Measurements from ENCODE around the gene IGFBP5.

Gene IGFBP5

DNA sequence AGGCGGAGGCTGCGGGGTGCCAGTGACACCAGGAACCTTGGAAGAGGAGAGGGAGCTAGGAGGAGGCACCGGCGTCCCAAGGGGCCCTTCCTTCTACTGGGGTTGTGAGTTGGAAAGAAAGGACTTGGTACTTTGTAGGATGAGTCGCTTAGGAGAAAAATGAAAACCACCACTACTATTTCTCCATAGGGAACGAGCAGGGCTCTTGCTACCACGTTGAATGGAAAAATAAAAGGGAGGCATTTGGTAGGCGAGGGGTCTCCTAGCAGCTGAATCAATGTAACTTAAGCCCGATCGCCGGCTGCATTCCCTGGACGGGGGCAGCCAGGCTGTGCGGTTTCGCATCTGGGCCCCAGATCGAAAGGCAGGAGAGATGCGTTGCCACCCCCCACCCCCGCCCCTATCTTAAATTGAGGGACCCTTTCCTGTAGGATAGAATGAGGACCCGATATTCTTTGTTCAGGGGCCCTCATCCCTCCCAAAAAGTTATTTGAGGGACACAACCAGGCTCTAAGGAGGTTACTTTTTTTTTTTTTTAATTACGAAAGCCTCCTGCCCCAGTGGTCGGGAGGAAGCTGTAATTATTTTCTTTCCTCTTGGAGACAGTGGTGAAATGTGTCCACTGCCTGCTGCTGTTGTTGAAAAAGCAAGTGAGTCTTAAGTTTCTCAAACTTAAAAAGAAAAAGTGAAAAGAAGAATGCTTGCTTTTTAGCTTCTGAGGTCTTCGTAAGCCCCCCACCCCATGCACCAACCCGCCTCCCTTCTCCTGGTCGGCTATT, 60.8 kb downstream of the IGFBP5 start:
- no peak overlapping the region for H3K27ac ChIP-seq (ENCODE audit: low read length)

DNA sequence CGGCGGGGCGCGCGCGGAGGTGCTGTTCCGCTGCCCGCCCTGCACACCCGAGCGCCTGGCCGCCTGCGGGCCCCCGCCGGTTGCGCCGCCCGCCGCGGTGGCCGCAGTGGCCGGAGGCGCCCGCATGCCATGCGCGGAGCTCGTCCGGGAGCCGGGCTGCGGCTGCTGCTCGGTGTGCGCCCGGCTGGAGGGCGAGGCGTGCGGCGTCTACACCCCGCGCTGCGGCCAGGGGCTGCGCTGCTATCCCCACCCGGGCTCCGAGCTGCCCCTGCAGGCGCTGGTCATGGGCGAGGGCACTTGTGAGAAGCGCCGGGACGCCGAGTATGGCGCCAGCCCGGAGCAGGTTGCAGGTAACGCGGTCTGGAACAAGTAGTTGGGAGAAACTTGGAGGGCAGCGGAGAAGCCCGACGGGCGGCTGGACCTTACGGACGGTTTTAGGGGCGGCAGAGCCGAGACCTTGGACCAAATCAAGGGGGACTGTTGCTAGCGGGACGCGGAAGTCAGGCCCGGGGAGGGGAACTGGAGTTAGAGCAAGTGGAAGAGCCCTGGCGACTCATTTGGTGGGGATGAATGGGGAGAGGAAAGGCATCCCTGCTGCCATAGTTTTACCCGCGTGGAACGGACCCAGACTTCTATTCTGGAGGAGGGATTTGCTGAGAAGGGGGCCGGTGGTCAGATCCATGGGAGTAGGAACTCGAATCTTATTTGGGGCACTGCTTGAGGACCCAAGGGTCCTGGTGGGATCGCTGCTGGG, 61.6 kb downstream of the IGFBP5 start:
- no peaks in the 10 kb centered on the region for H3K9me3 ChIP-seq (ENCODE audit: control insufficient read depth, insufficient read depth, low read length)
- DNase-seq (ENCODE audit: low read depth, low spot score): no peak
- H3K4me1 ChIP-seq (ENCODE audit: control insufficient read depth, insufficient read depth, low read length): peaks cover 5% of the 10 kb centered on the region
- peak overlapping the region; percentile 87 for H3K4me3 ChIP-seq (ENCODE audit: low read length)
- H3K36me3 ChIP-seq (ENCODE audit: control insufficient read depth, insufficient read depth, low read length): 0 out of 2 replicates have a peak, but pooled peaks cover 2% of the 10 kb centered on the region
- WGBS (ENCODE audit: insufficient coverage, insufficient read length): no CpG with 5 or more reads among the region's 71 CpGs
- no peaks in the 10 kb centered on the region for H3K27me3 ChIP-seq (ENCODE audit: control insufficient read depth, insufficient read depth, low read length)
- H3K27ac ChIP-seq (ENCODE audit: low read length): no peak overlapping the region

More for the DNA sequence above, 60.8 kb downstream of the IGFBP5 start:
- H3K4me3 ChIP-seq (ENCODE audit: low read length): peak overlapping the region; percentile 87; the same call in 1 of the 2 replicates
- no peaks in the 10 kb centered on the region for H3K27me3 ChIP-seq (ENCODE audit: control insufficient read depth, insufficient read depth, low read length)
- WGBS (ENCODE audit: insufficient coverage, insufficient read length): no CpG with 5 or more reads among the region's 23 CpGs
- H3K9me3 ChIP-seq (ENCODE audit: control insufficient read depth, insufficient read depth, low read length): no peaks in the 10 kb centered on the region
- no peak for DNase-seq (ENCODE audit: low read depth, low spot score)
- H3K4me1 ChIP-seq (ENCODE audit: control insufficient read depth, insufficient read depth, low read length): peaks cover 5% of the 10 kb centered on the region
- 0 out of 2 replicates have a peak, but pooled peaks cover 2% of the 10 kb centered on the region for H3K36me3 ChIP-seq (ENCODE audit: control insufficient read depth, insufficient read depth, low read length)

DNA sequence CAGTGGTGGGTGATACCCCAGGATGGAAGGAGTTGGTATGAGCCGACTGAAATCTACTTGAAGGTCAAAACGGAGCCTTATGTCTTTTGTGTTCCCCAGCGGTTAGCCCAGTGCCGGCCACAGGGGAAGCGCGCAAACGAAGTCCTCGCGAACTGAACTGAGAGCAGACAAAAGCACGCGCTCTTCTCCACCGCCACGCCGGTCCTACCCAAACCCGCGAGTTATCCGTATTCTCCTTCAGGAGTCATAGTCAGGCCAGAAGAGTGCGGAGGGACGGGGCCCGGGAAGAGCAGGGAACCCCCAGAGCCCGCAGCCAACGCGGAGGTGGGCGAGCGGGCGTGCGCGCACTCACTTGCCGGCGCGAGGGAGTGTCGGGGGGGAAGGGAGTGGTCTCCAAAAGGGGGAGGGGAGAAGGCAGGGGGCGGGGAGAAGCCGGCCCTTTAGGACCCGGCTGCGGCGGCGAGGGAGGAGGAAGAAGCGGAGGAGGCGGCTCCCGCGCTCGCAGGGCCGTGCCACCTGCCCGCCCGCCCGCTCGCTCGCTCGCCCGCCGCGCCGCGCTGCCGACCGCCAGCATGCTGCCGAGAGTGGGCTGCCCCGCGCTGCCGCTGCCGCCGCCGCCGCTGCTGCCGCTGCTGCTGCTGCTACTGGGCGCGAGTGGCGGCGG, 62.3 kb downstream of the IGFBP5 start, which contains the start of gene IGFBP2:
IGFBP2 (plus strand) TSS at position 469 of the 664 bp plus-strand sequence; CDS start at position 573, 104 bp downstream.
- H3K9me3 ChIP-seq (ENCODE audit: control insufficient read depth, insufficient read depth, low read length): no peaks in the 10 kb centered on the region
- H3K36me3 ChIP-seq (ENCODE audit: control insufficient read depth, insufficient read depth, low read length): 0 out of 2 replicates have a peak, but pooled peaks cover 2% of the 10 kb centered on the region
- no peak within 1 kb of the TSS for H3K27ac ChIP-seq (ENCODE audit: low read length)
- H3K27me3 ChIP-seq (ENCODE audit: control insufficient read depth, insufficient read depth, low read length): no peaks in the 10 kb centered on the region
- WGBS (ENCODE audit: insufficient coverage, insufficient read length): no CpG with 5 or more reads among the region's 70 CpGs
- peak within 1 kb of the TSS; percentile 87 for H3K4me3 ChIP-seq (ENCODE audit: low read length)
- no peak for DNase-seq (ENCODE audit: low read depth, low spot score)
- H3K4me1 ChIP-seq (ENCODE audit: control insufficient read depth, insufficient read depth, low read length): peaks cover 5% of the 10 kb centered on the region

DNA sequence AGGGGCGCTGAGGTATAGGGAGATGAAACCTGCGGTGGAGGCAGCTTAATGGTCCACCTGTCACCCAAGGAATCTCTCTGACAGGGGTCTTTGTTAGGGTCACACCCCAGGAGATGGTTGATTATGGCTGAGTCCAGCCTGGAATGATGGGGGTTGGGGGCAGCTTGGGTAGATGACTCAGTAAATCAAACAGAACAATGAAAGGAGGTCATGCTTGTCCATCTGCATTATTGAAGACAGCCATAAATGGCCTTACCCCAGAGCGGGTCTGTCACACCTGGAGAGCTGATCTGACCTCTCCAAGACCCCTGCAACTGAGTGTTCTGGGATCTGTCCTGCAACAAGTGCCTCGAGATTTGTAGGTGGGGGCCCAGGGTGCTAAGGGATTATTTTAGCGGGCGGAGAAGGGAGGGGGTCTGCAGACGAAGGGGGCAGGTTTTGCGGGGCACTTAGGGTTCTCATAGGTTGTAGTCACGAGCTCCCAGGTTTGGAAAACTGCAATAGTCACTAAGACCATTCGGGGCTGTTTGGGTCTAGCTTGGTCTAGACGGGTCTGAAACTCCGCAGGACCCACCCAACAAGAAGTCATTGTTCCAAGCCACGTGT, 62.9 kb downstream of the IGFBP5 start:
- Histone ChIP-seq H3K9me3 (ENCODE audit: control insufficient read depth, insufficient read depth, low read length) (no peaks in the 10 kb centered on the region), H3K27ac (ENCODE audit: low read length) (no peak overlapping the region), H3K36me3 (ENCODE audit: control insufficient read depth, insufficient read depth, low read length) (0 out of 2 replicates have a peak, but pooled peaks cover 2% of the 10 kb centered on the region), H3K4me3 (ENCODE audit: low read length) (peak overlapping the region; percentile 87; the same call in 1 of the 2 replicates), H3K27me3 (ENCODE audit: control insufficient read depth, insufficient read depth, low read length) (no peaks in the 10 kb centered on the region), H3K4me1 (ENCODE audit: control insufficient read depth, insufficient read depth, low read length) (peaks cover 5% of the 10 kb centered on the region)
- DNase-seq (ENCODE audit: low read depth, low spot score): no peak
- no CpG with 5 or more reads among the region's 13 CpGs for WGBS (ENCODE audit: insufficient coverage, insufficient read length)

DNA sequence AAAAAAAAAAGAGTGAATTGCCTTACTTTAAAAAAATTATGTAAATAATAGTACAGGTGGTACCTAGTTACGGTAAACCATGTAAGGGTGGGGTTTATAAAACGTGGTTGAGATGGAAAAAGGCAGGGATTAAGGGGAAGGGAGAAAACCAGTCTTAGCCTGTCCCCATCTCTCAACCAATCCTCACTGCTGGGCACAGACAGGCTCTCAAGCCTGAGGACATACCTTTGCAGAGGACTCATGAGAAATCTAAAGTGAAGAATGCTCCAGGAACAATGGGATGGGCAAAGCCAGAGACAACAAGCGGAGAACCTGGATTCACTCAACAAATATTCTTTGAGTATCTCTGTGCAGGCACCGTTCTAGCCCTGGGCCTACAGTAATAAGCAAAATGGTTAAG, 65.6 kb downstream of the IGFBP5 start:
- Histone ChIP-seq H3K36me3 (ENCODE audit: control insufficient read depth, insufficient read depth, low read length) (no peaks in the 10 kb centered on the region), H3K27ac (ENCODE audit: low read length) (no peak overlapping the region), H3K4me3 (ENCODE audit: low read length) (no peak overlapping the region), H3K27me3 (ENCODE audit: control insufficient read depth, insufficient read depth, low read length) (no peaks in the 10 kb centered on the region), H3K4me1 (ENCODE audit: control insufficient read depth, insufficient read depth, low read length) (peaks cover 2% of the 10 kb centered on the region; the same call in 1 of the 2 replicates), H3K9me3 (ENCODE audit: control insufficient read depth, insufficient read depth, low read length) (no peaks in the 10 kb centered on the region)
- no peak for DNase-seq (ENCODE audit: low read depth, low spot score)
- WGBS (ENCODE audit: insufficient coverage, insufficient read length): 100% methylated on average over 2 of the region's 4 CpGs

DNA sequence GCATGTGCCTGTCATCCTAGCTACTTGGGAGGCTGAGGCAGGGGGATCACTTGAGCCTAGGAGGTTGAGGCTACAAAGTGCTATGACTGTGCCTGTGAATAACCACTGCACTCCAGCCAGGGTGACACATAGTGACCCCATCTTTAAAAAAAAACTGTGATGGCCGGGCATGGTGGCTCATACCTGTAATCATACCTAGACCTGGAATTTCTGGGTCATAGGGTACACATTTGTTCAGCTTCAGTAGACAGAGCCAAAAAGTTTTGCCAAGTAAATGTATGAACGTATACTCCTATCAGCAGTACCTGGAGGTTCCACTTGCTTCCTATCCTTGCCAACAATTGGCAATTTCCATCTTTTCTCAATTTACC, 68.5 kb downstream of the IGFBP5 start:
- Histone ChIP-seq H3K9me3 (ENCODE audit: control insufficient read depth, insufficient read depth, low read length) (no peaks in the 10 kb centered on the region), H3K27me3 (ENCODE audit: control insufficient read depth, insufficient read depth, low read length) (no peaks in the 10 kb centered on the region), H3K4me3 (ENCODE audit: low read length) (no peak overlapping the region), H3K27ac (ENCODE audit: low read length) (no peak overlapping the region), H3K36me3 (ENCODE audit: control insufficient read depth, insufficient read depth, low read length) (no peaks in the 10 kb centered on the region), H3K4me1 (ENCODE audit: control insufficient read depth, insufficient read depth, low read length) (no peaks in the 10 kb centered on the region)
- DNase-seq (ENCODE audit: low read depth, low spot score): no peak
- WGBS (ENCODE audit: insufficient coverage, insufficient read length): no CpG with 5 or more reads among the region's 2 CpGs

DNA sequence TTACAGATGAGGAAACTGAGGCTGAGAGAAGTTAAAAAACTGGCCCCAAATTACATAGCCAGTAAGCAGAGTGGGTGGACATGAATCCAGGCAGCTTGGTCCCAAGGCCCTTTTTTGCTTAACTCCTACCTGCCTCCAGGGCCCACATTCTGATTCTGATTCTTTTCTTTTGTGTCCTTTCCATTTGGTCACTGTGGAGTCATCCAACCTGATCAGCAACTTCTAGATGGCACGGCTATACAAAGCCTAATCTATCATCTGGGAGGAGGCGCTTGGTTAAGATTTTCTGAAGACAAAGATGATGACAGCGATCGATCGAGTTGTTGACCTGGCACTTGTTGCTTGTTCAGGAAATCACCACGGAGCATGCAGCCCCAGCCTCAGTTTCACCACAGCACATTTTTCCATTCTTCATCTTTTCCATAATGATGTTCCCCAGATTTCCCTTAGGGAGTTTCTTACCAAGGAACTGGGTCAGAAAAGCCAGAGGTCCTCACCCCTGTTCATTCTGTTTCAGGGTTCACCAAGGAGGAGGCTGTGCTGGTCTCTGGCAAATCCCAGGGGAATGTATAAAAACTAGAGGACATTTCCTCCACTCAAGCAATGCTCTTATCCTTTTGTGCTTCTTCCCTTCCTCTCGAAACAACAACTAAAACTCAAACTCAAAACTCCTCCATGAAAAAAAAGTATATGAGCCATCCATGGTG, 69.0 kb downstream of the IGFBP5 start:
- Histone ChIP-seq H3K9me3 (ENCODE audit: control insufficient read depth, insufficient read depth, low read length) (no peaks in the 10 kb centered on the region), H3K4me1 (ENCODE audit: control insufficient read depth, insufficient read depth, low read length) (no peaks in the 10 kb centered on the region), H3K36me3 (ENCODE audit: control insufficient read depth, insufficient read depth, low read length) (no peaks in the 10 kb centered on the region), H3K27ac (ENCODE audit: low read length) (no peak overlapping the region), H3K27me3 (ENCODE audit: control insufficient read depth, insufficient read depth, low read length) (no peaks in the 10 kb centered on the region), H3K4me3 (ENCODE audit: low read length) (no peak overlapping the region)
- DNase-seq (ENCODE audit: low read depth, low spot score): no peak
- 100% methylated on average over 1 of the region's 7 CpGs for WGBS (ENCODE audit: insufficient coverage, insufficient read length)

DNA sequence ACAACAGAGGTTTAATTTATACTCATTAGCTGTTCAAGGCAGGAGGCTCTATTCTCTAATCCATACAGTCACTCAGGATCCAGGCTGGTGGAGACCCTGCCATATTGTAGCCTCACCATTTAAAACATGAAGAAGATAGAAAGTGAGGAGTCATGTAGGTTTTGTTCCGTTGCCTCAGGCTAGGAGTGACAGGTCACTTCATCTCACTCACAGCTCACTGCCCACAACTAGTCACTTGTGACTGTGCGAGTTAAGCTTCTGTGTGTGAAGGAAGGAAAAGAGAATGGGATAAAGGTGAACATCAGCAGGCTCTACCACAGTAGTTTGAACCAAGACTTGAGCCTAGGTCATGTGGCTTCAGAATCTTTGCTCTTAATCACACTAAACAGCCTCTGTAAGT, 71.1 kb downstream of the IGFBP5 start:
- H3K36me3 ChIP-seq (ENCODE audit: control insufficient read depth, insufficient read depth, low read length): no peaks in the 10 kb centered on the region
- no peak overlapping the region for H3K4me3 ChIP-seq (ENCODE audit: low read length)
- no peak for DNase-seq (ENCODE audit: low read depth, low spot score)
- WGBS (ENCODE audit: insufficient coverage, insufficient read length): no CpG with 5 or more reads among the region's 2 CpGs
- H3K27ac ChIP-seq (ENCODE audit: low read length): no peak overlapping the region
- no peaks in the 10 kb centered on the region for H3K9me3 ChIP-seq (ENCODE audit: control insufficient read depth, insufficient read depth, low read length)
- H3K27me3 ChIP-seq (ENCODE audit: control insufficient read depth, insufficient read depth, low read length): no peaks in the 10 kb centered on the region
- H3K4me1 ChIP-seq (ENCODE audit: control insufficient read depth, insufficient read depth, low read length): peaks cover 7% of the 10 kb centered on the region; the same call in 1 of the 2 replicates

DNA sequence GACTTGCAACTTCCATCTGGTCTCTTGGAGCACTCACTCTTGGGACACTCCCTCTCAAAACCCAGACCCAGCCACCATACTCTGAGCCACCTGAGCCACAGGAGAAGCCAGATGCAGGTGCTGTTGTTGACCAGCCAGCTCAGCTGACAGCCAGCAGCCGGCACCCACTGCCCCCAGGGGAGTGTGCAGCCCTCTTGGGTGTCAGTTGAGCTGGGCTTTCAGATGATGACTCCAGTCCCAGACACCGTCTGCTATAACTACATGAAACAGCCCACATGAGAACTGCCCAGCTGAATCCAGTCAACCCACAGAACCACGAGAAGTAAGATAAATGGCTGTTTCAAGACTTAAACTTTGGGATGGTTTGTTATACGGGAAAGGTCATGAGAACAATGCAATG, 72.8 kb downstream of the IGFBP5 start:
- H3K27me3 ChIP-seq (ENCODE audit: control insufficient read depth, insufficient read depth, low read length): no peaks in the 10 kb centered on the region
- H3K36me3 ChIP-seq (ENCODE audit: control insufficient read depth, insufficient read depth, low read length): no peaks in the 10 kb centered on the region
- H3K4me1 ChIP-seq (ENCODE audit: control insufficient read depth, insufficient read depth, low read length): peaks cover 11% of the 10 kb centered on the region; the same call in 1 of the 2 replicates
- H3K9me3 ChIP-seq (ENCODE audit: control insufficient read depth, insufficient read depth, low read length): no peaks in the 10 kb centered on the region
- no peak overlapping the region for H3K27ac ChIP-seq (ENCODE audit: low read length)
- no peak overlapping the region for H3K4me3 ChIP-seq (ENCODE audit: low read length)
- no peak for DNase-seq (ENCODE audit: low read depth, low spot score)
- no CpG with 5 or more reads among the region's 4 CpGs for WGBS (ENCODE audit: insufficient coverage, insufficient read length)
